HFF-Myc (cell line): Measurements from ENCODE around the gene SLC6A1.

ENCODE experiments used
- DNase-seq: peaks from one replicate; pipeline ENCODE4 v3.0.0-alpha.2; 2011; ENCODE audit warnings: low read depth; ENCODE audit errors: extremely low read depth
- H3K4me3 ChIP-seq: replicated peaks from 2 replicates; pipeline ENCODE4 v1.5.1; 2011; ENCODE audit warnings: low read depth, mild to moderate bottlenecking, control low read depth, low read length
- CTCF ChIP-seq: IDR thresholded peaks from 2 replicates; pipeline ENCODE4 v1.5.1; 2012; ENCODE audit warnings: mild to moderate bottlenecking, low read depth, low read length, control low read depth; ENCODE audit errors: missing control alignments

Gene SLC6A1

DNA sequence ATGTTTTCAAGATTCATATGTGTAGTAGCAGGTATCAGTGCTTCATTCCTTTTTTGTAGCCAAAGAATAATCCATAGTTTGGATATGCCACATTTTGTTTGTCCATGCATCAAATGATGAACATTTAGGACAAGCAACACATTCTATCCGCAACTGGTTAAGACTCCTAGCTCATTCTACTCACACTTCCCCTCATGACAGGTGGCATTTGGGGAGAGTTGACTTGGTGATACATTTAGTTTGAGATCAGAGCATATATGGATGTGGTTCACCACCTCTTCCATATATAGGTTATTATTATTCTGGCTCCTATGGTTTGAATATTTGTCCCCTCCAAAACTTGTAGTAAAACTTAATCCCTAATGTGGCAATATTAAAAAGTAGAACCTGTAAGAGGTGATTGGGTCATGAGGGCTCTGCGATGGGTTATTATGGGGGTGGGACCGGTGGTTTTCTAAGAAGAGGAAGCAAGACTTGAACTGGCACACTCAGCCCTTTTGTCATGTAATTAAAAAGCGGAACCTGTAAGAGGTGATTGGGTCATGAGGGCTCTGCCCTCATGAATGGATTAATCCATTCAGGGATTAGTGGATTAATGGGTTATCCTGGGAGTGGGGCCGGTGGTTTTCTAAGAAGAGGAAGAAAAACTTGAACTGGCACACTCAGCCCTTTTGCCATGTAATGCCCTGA is 86.4 kb downstream of the SLC6A1 start:
- DNase-seq: no peak
- H3K4me3 ChIP-seq: no peak overlapping the region
- no peak for TF ChIP-seq CTCF

DNA sequence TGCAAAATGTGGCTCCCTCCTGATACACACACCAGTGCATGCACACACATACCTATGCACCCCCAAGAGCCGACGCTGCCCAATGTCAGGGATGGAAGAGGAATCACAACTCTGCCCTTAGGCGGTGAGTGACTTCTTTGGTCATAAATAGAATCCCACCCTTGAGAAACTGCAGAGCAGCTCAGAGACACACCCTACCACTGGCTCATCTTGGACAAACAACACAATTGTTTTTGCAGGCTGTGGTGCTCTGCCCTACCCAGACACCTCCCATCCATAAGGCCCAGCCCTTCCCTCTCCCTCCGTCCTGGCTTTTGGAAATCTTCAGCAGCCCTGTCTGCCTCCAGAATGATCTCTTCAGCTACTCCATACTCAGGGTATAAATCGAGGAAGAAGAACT is 87.9 kb downstream of the SLC6A1 start:
- no peak for DNase-seq
- no peak for TF ChIP-seq CTCF
- no peak overlapping the region for H3K4me3 ChIP-seq

DNA sequence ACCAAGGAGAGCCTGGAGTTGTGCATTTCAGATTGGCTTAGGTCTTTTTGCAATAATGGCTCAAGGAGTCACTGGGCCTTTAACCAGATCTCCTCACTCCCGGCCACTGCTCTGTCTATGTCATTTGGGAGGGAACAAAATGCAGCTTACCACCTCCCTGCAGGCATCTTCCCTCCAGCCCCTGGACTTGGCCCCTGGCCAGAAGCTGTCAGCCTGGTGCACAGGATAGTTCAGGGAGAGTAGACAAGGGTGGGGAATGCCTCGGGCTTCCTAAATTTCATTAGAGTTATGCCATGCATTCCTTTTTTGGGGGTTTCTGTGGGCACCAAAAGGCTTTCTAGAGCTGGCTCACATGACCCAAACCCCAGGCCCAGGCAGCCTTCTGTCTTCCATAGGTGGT is 91.5 kb downstream of the SLC6A1 start:
- H3K4me3 ChIP-seq: no peak overlapping the region
- TF ChIP-seq CTCF: no peak
- DNase-seq: no peak

DNA sequence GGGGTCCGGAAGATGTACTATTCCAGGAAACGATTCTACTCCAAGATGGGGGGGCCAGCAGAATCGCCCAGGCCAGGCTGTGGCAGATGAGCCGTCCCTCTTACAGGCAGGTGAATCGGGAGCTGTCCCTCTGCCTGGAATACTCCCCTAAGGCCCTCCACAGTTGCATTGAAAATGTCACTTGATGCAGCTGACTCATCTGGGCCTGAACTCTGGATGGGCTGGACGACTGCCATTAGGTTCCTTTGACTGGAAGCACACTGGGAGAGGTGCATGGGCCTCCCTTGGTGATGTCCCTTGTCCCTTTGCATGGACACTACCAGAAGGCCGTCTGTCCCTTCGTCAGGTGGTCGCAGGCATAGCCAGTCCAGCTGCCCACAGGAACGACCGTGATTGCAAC is 92.1 kb downstream of the SLC6A1 start:
- no peak for DNase-seq
- TF ChIP-seq CTCF: no peak
- no peak overlapping the region for H3K4me3 ChIP-seq

- no peak for DNase-seq
- TF ChIP-seq CTCF: no peak
- H3K4me3 ChIP-seq: no peak overlapping the region
Measured at GRCh38 chr3:11085093-11085840, 92.7 kb downstream of the SLC6A1 start.

GRCh38 chr3:11086856-11087255 is 94.3 kb downstream of the SLC6A1 start:
- TF ChIP-seq CTCF: no peak
- no peak for DNase-seq

GRCh38 chr3:11088066-11088465 is 95.5 kb downstream of the SLC6A1 start:
- DNase-seq: no peak
- no peak for TF ChIP-seq CTCF

More at GRCh38 chr3:11086856-11087255, 94.3 kb downstream of the SLC6A1 start:
- H3K4me3 ChIP-seq: no peak overlapping the region

More at GRCh38 chr3:11088066-11088465, 95.5 kb downstream of the SLC6A1 start:
- H3K4me3 ChIP-seq: no peak overlapping the region
